Kidney (tissue), 14 donors: ENCODE results near the gene CREB1. TPM values are rescaled to one million over a fixed set of nuclear protein-coding genes. Genes with fewer than 3 reads are reported as not detected.
"Not testable (repeated sequence)": the region's sequence is repeated elsewhere in the genome, so short reads cannot be mapped to it uniquely, and the experiment has no call there.

Experiments
- DNase-seq, 5 donors: peaks; one replicate each; pipeline ENCODE4 v3.0.0-alpha.2; 2013 to 2020
- FAIRE-seq: peaks from 2 replicates; lab custom pipeline; 2012; peaks lifted over from hg19 to GRCh38; lab: Jason Lieb, UNC
- H3K27ac ChIP-seq, 2 donors: one replicate each; pipeline ENCODE4 v1.7.0; 2013; ENCODE audit warnings: low read depth in 2 of 2, low read length in 2 of 2, inconsistent platforms in 1 of 2
- H3K27me3 ChIP-seq: one replicate; pipeline ENCODE4 v1.7.1; 2013; ENCODE audit warnings: low read length, inconsistent platforms; ENCODE audit not compliant: control insufficient read depth, insufficient read depth
- H3K36me3 ChIP-seq, 3 donors: one replicate each; pipeline versions ENCODE4 v1.7.0 to v1.7.1; 2013; ENCODE audit warnings: low read length in 3 of 3, control low read depth in 1 of 3, inconsistent platforms in 1 of 3; ENCODE audit not compliant: insufficient read depth in 3 of 3, control insufficient read depth in 2 of 3
- H3K4me1 ChIP-seq, 3 donors: one replicate each; pipeline versions ENCODE4 v1.7.0 to v1.7.1; 2013; ENCODE audit warnings: low read length in 3 of 3, inconsistent platforms in 1 of 3, low read depth in 1 of 3; ENCODE audit not compliant: control insufficient read depth in 2 of 3, insufficient read depth in 2 of 3
- H3K4me3 ChIP-seq, 3 donors: one replicate each; pipeline versions ENCODE4 v1.7.0 to v1.8.1; 2013; ENCODE audit warnings: low read length in 3 of 3, control low read depth in 1 of 3, inconsistent platforms in 1 of 3
- H3K9ac ChIP-seq, 3 donors: one replicate each; pipeline versions ENCODE4 v1.7.0 to v1.7.1; 2013; ENCODE audit warnings: low read length in 3 of 3, control low read depth in 1 of 3, inconsistent platforms in 1 of 3
- H3K9me3 ChIP-seq, 3 donors: one replicate each; pipeline versions ENCODE4 v1.7.0 to v1.7.1; 2013; ENCODE audit warnings: low read length in 3 of 3, control low read depth in 1 of 3, inconsistent platforms in 1 of 3; ENCODE audit not compliant: control insufficient read depth in 2 of 3, insufficient read depth in 1 of 3
- intact Hi-C: fragments of 100-400 bp; cut with DNase I; formaldehyde crosslinking; loops from one replicate; pipeline ENCODE4 v1.11.1; 2022
- polyA plus RNA-seq: library from polyadenylated mRNA; stranded (reverse); fragments of 350-450 nt; fragmentation: Illumina TruSeq; extraction: RNeasy Lipid Tissue Mini Kit (QIAGEN cat#74804); gene quantifications from one replicate; pipeline ENCODE4 v1.2.3, GENCODE V29; 2014; ENCODE audit warnings: low read depth, low replicate concordance; ENCODE audit not compliant: insufficient read depth
- total RNA-seq: library from RNA; stranded (reverse); fragmentation: NEBNext Ultra II Directional; extraction: Animal tissue kit (Norgen Biotek cat#: 25700); gene quantifications from one replicate; pipeline ENCODE4 v1.2.1, GENCODE V29; 2021
- TF ChIP-seq, protein P1 (sequence below): IDR thresholded peaks from 3 replicates; pipeline ENCODE4 v1.5.1; 2012; ENCODE audit warnings: mild to moderate bottlenecking, moderate library complexity, borderline replicate concordance; ENCODE audit not compliant: insufficient read depth; ENCODE audit errors: extremely low read depth
- donor health status: control.
- donor health status: control.
- donor health status: control.
- donor health status: control.
- donor health status: control.
- donor health status: DM: yes; HTN: yes; CAD: no.
- donor health status: Normal renal cell carcinoma (clear cell type).

The CREB1 gene
- total and polyA plus RNA-seq, 2 donors from 2014 or later: 8.9 to 63.8 TPM

DNA sequence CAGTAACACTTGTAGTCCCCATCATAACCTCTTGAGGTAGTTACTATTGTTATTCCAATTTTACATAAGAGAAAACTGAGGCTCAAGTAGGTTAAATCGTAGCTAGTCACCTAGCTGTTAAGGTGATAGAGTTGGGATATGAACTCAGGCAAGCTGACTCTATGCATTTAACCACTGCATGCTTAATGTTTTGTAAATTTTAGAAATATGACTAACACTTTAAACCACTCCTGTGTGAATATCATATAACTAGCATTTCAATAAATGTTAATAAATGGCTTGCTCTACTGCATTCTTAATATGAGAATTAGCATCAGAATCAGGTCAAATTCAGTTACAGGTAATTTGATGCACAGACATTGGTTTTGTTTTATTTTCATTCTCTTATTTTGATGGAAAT, 35.6 kb upstream of the CREB1 start:
- H3K9ac ChIP-seq: no peak overlapping the region
- no peak overlapping the region for H3K27ac ChIP-seq
- FAIRE-seq (no peak), DNase-seq (no peak)
- no peaks in the 10 kb centered on the region for H3K9me3 ChIP-seq
- H3K27me3 ChIP-seq: no peaks in the 10 kb centered on the region
- no peaks in the 10 kb centered on the region for H3K36me3 ChIP-seq
- no peak overlapping the region for H3K4me3 ChIP-seq
- TF ChIP-seq, protein P1, sequence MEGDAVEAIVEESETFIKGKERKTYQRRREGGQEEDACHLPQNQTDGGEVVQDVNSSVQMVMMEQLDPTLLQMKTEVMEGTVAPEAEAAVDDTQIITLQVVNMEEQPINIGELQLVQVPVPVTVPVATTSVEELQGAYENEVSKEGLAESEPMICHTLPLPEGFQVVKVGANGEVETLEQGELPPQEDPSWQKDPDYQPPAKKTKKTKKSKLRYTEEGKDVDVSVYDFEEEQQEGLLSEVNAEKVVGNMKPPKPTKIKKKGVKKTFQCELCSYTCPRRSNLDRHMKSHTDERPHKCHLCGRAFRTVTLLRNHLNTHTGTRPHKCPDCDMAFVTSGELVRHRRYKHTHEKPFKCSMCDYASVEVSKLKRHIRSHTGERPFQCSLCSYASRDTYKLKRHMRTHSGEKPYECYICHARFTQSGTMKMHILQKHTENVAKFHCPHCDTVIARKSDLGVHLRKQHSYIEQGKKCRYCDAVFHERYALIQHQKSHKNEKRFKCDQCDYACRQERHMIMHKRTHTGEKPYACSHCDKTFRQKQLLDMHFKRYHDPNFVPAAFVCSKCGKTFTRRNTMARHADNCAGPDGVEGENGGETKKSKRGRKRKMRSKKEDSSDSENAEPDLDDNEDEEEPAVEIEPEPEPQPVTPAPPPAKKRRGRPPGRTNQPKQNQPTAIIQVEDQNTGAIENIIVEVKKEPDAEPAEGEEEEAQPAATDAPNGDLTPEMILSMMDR: no peak
- no peaks in the 10 kb centered on the region for H3K4me1 ChIP-seq
- intact Hi-C loops: no loop called here

- H3K4me3 ChIP-seq, H3K36me3 ChIP-seq: not testable (repeated sequence)
Observed at GRCh38 chr2:207496936-207497335, 32.8 kb upstream of the CREB1 start.

DNA sequence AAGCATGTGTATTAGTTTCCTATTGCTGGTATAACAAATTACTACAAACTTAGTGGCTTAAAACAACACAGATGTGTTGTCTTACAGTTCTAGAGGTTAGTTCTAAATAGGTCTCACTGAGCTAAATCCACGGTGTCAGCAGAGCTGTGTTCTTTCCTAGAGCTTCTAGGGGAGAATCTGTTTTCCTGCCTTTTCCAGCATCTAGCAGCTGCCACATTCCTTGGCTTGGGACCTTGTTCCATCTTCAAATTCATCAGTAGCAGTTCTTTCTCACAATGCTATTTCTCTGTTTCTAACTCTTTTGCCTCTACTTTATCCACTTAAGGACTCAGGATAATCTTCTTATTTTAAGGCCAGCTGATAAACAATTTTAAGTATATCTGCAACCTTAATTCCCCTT, 32.2 kb upstream of the CREB1 start:
- H3K27ac ChIP-seq: no peak overlapping the region
- no peaks in the 10 kb centered on the region for H3K4me1 ChIP-seq
- no peaks in the 10 kb centered on the region for H3K27me3 ChIP-seq
- intact Hi-C loops: no loop called here
- no peaks in the 10 kb centered on the region for H3K36me3 ChIP-seq
- no peak overlapping the region for H3K9ac ChIP-seq
- H3K9me3 ChIP-seq: no peaks in the 10 kb centered on the region
- DNase-seq (no peak), FAIRE-seq (no peak)
- no peak overlapping the region for H3K4me3 ChIP-seq
- TF ChIP-seq, protein P1: no peak

More at GRCh38 chr2:207496936-207497335, 32.8 kb upstream of the CREB1 start:
- intact Hi-C loops, H3K27ac ChIP-seq, H3K27me3 ChIP-seq, FAIRE-seq, H3K4me1 ChIP-seq, H3K9ac ChIP-seq, H3K9me3 ChIP-seq, DNase-seq: not testable (repeated sequence)

GRCh38 chr2:207498427-207498826, 31.3 kb upstream of the CREB1 start:
- Histone ChIP-seq H3K9me3 (no peaks in the 10 kb centered on the region), H3K27me3 (no peaks in the 10 kb centered on the region), H3K4me3 (no peak overlapping the region), H3K36me3 (no peaks in the 10 kb centered on the region), H3K9ac (no peak overlapping the region), H3K4me1 (no peaks in the 10 kb centered on the region), H3K27ac (no peak overlapping the region)
- FAIRE-seq (no peak), DNase-seq (no peak)
- intact Hi-C loops: no loop called here
- TF ChIP-seq, protein P1: no peak
